ENCODE data around the gene SLC16A1. TPM values are rescaled to one million over a fixed set of nuclear protein-coding genes. Genes with fewer than 3 reads are reported as not detected.

Gene SLC16A1
- total and polyA plus RNA-seq, 2 donors (not counting 3 experiments of a cell fraction or from before 2014, with no cell fraction given) = 148 to 188 TPM

- H3K4me3 ChIP-seq (replicated peaks in 1 of 3; ENCODE audit: insufficient read depth in 1 of 3, low read depth in 1 of 3, low read length in 3 of 3) = no peak overlapping the region
- peak; percentile 82 for DNase-seq (ENCODE audit: low read depth, low spot score)
- no peaks in the 10 kb centered on the region for H3K36me3 ChIP-seq (ENCODE audit: control insufficient read depth in 2 of 2, extremely low read depth in 1 of 2, insufficient read depth in 2 of 2, low read length in 2 of 2)
- H3K27me3 ChIP-seq (ENCODE audit: control insufficient read depth in 2 of 2, insufficient read depth in 2 of 2, low read length in 2 of 2) = no peaks in the 10 kb centered on the region
- peak; percentile 71 for FAIRE-seq
- no peak overlapping the region for H3K27ac ChIP-seq (ENCODE audit: insufficient read depth, low read depth, low read length)
- CTCF ChIA-PET = interaction anchor here (0.7 to 2.2 kb wide), 5 partner anchors 32 to 74 kb away, joined by 3 to 14 read pairs (median 4); partner anchors contain the start of genes LRIG2 and SLC16A1
- peaks cover 3% of the 10 kb centered on the region for H3K4me1 ChIP-seq (ENCODE audit: control insufficient read depth, extremely low read depth, insufficient read depth, low read length)
- H3K79me2 ChIP-seq (ENCODE audit: control insufficient read depth, insufficient read depth, low read length) = no peaks in the 10 kb centered on the region
- intact Hi-C loops (cut with micrococcal nuclease) = no loop called here
- H3K9me3 ChIP-seq (replicated peaks; ENCODE audit: control insufficient read depth, insufficient read depth, low read length) = no peaks in the 10 kb centered on the region
- BruUV-seq (replicated peaks) = no TSS peak
- dilution Hi-C loops (cut with MboI; ENCODE audit: extremely low pct_ligation_motif_present, low sequenced_read_pairs) = no loop called here
- no peak overlapping the region for H3K4me2 ChIP-seq (ENCODE audit: insufficient read depth, low read length)
- H4K20me1 ChIP-seq (replicated peaks; ENCODE audit: control insufficient read depth, extremely low read depth, insufficient read depth, low read length) = no peaks in the 10 kb centered on the region
- H3K9me1 ChIP-seq (replicated peaks; ENCODE audit: control insufficient read depth, extremely low read depth, insufficient read depth, low read length) = no peaks in the 10 kb centered on the region
- no peak overlapping the region for H3K9ac ChIP-seq (replicated peaks; ENCODE audit: extremely low read depth, insufficient read depth, low read length)
- H2AFZ ChIP-seq (ENCODE audit: low read depth, low read length) = no peak overlapping the region
- TF ChIP-seq JUN (IDR thresholded peaks at IDR 0.05; ENCODE audit: borderline replicate concordance, insufficient read depth, insufficient read length, low read depth) (no peak), FOS (IDR thresholded peaks at IDR 0.05; ENCODE audit: borderline replicate concordance, insufficient read depth, low read length) (no peak), MAX (IDR thresholded peaks at IDR 0.05; ENCODE audit: insufficient read depth, insufficient read length) (no peak), CTCF (IDR thresholded peaks at IDR 0.05; ENCODE audit: extremely low read depth in 1 of 2, insufficient read depth in 1 of 2, low read depth in 1 of 2, low read length in 2 of 2) (no peak)
- POLR2A ChIA-PET = interaction anchor here (0.5 to 0.6 kb wide), 2 partner anchors 44 to 92 kb away, joined by 3 read pairs; no protein-coding TSS in a partner anchor
Observed at GRCh38 chr1:112998592-112999235, 42.7 kb upstream of the SLC16A1 start.

All from endothelial cell of umbilical vein (primary cell).